HL-60/S4 treated with retinoic acid at 250 ng/mL for 4 days and 3 days (cell line): Measurements from ENCODE around the gene PTAFR.
"Not testable (repeated sequence)": the region's sequence is repeated elsewhere in the genome, so short reads cannot be mapped to it uniquely, and the experiment has no call there.

ENCODE experiments used
- in situ Hi-C: fragments of 300-500 bp; cut with MboI; formaldehyde crosslinking; loops from 2 replicates; pipeline ENCODE4 v1.7.0; 2022; ENCODE audit warnings: low sequenced_read_pairs

PTAFR gene

GRCh38 chr1:28147264-28148094 lies 29.0 kb downstream of the PTAFR start:
- in situ Hi-C loops = no loop called here

GRCh38 chr1:28145728-28146127 lies 30.8 kb downstream of the PTAFR start:
- in situ Hi-C loops = no loop called here

DNA sequence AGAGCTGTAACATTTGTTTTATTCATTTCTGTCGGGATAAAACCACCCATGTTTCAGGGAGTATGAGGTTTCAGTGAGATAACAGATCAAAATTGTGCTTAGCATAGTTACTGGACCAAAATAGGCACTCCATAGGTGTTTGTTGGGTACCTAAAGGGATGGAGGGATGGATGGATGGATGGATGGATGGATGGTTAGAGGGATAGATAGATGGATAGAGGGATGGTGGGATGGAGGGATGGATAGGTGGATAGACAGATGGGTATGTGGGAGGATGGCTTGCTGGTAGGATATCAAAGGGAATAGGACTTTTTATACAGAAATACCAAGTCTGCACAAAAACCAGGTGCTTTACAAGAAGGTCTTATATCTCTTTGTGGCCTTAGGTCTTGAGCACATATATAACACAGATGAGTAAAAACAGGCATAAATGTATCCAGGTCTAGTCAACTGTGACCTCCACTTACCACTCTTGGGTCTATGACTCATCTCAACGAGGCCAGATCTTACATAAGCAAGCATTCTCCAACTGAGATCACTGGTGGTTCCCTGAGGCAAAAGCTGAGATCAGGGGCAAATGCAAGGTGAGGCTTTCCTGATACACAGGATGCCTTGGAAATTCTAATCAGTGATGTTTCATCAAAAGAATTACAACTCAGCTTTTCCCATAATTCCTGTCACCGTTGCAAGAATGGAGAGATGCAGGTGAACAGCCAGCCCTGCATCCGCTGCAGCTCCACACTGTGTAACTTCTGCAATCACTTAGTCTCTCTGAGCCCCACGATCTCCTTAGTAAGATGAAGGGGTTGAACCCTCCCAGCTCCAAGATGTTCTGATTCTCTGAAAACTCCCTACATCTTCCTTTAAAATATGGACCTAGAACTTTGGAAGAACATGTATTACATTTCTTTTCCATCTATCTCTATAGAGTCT lies 32.0 kb downstream of the PTAFR start:
- in situ Hi-C loops = no loop called here

- in situ Hi-C loops = no loop called here
These were observed 32.8 kb downstream of the PTAFR start for GRCh38 chr1:28143496-28144202.

DNA sequence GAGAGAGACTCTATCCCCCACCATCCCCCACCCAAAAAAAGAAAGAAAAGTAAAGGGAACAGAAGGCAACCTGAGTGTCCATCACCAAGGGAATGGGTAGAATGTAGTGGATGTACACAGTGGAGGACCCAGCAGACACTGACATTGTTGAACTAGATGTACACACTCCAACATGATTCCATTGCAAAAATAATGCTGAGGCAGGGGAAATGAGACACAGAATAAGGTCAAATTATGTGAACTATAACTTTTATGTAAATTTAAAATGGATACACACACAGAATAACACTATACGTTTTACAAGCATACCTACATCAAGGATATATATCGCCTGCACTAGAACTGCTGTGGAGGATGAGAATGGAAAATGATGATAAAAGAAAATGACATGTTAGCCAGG lies 34.8 kb downstream of the PTAFR start:
- in situ Hi-C loops = no loop called here

DNA sequence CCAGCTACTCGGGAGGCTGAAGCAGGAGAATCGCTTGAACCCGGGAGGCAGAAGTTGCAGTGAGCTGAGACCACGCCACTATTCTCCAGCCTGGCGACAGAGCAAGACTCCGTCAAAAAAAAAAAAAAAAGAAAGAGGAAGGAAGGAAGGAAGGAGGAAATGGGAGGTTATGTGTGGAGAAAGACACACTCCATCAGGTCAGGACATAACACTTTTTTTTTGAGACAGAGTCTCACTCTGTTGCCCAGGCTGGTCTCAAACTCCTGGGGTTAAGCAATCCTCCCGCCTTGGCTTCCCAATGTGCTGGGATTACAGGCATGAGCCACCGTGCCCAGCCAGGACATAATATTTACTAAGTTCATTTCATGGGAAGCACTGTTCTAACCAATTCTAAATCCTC lies 36.6 kb downstream of the PTAFR start:
- in situ Hi-C loops = not testable (repeated sequence)

GRCh38 chr1:28139025-28139712 lies 37.3 kb downstream of the PTAFR start:
- in situ Hi-C loops = no loop called here

GRCh38 chr1:28136922-28137613 lies 39.4 kb downstream of the PTAFR start:
- in situ Hi-C loops = no loop called here

GRCh38 chr1:28136169-28136921 lies 40.1 kb downstream of the PTAFR start:
- in situ Hi-C loops = no loop called here

DNA sequence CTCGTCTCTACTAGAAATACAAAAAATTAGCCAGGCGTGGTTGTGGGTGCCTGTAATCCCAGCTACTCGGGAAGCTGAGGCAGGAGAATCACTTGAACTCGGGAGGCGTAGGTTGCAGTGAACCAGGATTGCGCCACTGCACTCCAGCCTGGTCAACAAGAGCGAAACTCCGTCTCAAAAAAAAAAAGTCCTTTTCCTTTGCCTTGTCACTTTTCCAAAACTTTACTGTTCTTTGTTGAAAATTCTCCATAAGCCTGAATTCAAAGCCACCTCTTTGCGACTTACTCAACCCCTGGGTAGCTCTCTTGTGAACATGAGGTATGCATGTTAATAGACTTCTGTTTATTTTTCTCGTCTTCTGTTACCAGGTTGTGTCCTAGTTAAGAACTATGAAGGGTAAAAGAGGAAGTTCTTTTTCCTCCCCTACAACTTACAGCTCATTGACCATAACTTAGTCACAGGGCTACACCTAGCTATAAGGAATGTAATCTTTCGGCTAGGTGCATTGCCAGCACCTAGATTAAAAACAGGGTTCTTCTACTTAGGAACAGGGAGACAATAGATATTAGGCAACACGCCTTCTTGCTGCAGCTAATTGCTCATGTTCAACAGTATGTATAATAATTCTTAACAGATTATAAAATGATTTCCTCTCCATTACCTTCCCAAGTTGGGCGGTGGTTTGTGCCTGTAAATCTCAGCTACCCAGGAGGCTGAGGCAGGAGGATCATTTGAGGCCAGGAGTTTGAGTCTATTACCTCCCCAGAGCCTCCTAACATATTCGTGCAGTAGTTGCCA lies 40.9 kb downstream of the PTAFR start:
- in situ Hi-C loops = no loop called here

GRCh38 chr1:28134651-28135207 lies 41.8 kb downstream of the PTAFR start:
- in situ Hi-C loops = no loop called here

- in situ Hi-C loops = no loop called here
These were observed 44.0 kb downstream of the PTAFR start for GRCh38 chr1:28132171-28133167.

- in situ Hi-C loops = no loop called here
These were observed 45.6 kb downstream of the PTAFR start for GRCh38 chr1:28130901-28131300.

DNA sequence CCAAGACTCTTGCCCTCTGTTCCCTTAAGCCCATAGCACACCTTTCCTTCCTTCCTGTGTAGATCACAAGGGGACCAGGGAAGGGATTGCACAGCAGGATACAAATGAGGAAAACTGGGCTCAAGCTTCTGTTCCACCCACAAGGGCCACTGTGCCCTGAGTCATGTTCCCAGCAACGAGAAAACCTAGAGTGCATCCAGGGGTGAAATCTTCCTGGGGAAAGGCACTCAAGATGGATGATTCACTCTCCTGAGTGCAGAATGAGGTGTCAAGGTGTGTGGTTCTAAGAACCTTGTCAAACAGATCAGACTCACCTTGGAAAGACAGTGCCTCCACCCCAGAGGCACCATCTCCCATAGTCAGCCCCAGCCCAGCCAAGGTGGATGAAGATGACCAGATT lies 47.3 kb downstream of the PTAFR start:
- in situ Hi-C loops = no loop called here

DNA sequence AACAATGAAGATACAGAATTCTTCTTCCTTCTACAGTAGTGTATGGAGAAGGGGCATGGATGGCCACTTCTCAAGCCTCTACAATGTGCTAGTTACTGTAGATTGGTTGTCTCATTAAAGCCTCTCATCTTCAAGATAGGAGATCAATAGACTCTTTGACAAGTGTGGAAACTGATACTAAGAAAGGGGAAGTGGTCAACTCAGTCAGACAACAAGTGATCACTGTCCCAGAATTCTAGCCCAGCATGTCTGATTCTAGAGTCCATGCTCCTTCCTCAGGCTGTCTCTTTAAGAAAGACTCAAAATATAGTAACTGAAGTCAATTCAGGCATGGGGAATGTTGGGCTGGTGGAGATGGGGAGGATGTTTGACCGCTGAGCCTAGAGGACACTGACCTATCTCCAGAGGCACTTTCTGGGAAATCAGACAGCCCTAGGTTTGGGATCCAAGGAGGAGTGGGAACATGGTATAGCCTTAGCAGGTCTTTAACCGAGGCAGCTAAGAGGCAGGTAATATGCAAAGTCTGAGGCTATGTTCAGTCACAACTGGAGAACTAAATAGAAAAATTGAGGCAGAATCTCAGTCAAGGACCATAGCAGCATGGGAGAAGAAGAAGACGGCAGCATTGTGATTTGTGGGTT lies 48.8 kb downstream of the PTAFR start:
- in situ Hi-C loops = no loop called here

DNA sequence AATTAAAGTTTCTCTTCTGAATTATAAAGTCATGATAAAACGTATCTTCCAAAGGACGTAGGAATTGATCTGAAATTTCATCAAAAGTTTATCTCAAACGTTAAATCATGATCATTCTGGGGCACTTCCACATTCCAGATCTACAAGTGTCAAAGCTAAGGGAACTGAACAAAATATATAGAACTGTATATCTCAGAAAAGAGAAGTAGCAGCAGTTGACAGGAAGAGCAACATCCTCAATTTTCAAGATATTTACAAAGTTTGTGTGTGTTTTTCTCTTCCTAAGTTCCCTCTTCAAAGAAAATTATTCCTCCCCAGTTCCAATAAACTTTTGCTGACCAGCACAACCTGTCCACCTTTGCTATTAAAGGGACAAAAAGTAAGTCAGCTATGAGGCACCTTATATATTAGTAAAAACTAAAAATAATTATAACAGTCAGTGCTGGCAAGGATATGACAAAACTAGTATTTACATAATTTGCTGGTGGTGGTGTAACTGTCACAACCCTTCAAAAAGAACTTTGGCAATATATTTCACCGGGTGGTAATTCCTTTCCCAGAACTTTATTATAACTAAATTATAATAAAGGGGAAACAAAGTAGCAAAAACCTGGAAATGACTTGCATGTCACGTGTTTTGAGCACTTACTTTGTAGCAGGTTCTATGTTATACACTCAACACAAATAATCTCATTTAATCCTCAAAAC lies 49.6 kb downstream of the PTAFR start:
- in situ Hi-C loops = no loop called here
